H1 (cell line): Measurements from ENCODE around the gene CGNL1. TPM values are rescaled to one million over a fixed set of nuclear protein-coding genes. Genes with fewer than 3 reads are reported as not detected.

Experiments
- BCL11A ChIP-seq, 2 experiments: IDR thresholded peaks; one replicate each; pipeline ENCODE4 v1.6.1; 2011; ENCODE audit warnings: low read depth in 2 of 2, low read length in 2 of 2, mild to moderate bottlenecking in 2 of 2
- CEBPB ChIP-seq: IDR thresholded peaks from 2 replicates; pipeline ENCODE4 v1.6.1; 2012; ENCODE audit warnings: low read depth, low read length
- EP300 ChIP-seq, 2 experiments: IDR thresholded peaks; 1 replicate in 1 of 2; 2 replicates in 1 of 2; pipeline ENCODE4 v1.6.1; 2011 to 2012; ENCODE audit warnings: low read depth in 2 of 2, low read length in 2 of 2, mild to moderate bottlenecking in 2 of 2, borderline replicate concordance in 1 of 2, inconsistent platforms in 1 of 2, moderate library complexity in 1 of 2
- SAP30 ChIP-seq: fragments of 300-600 bp; sonication (generic); IDR thresholded peaks from 2 replicates; pipeline ENCODE4 v1.7.1; 2012; ENCODE audit warnings: low read length, moderate library complexity, mild to moderate bottlenecking, inconsistent platforms; ENCODE audit not compliant: insufficient read depth, insufficient replicate concordance
- SIRT6 ChIP-seq: IDR thresholded peaks from one replicate; pipeline ENCODE4 v1.7.1; 2012; ENCODE audit warnings: low read length, inconsistent platforms
- polyA plus RNA-seq, 7 experiments: library from polyadenylated mRNA; depleted of rRNA in 3 of 7; stranded (reverse) in 5 of 7; unstranded in 2 of 7; fragments of >200 nt in 5 of 7; fragments of 200-250 nt in 2 of 7; gene quantifications; 1 replicate in 5 of 7; 2 replicates in 1 of 7; 4 replicates in 1 of 7; pipeline versions ENCODE4 v1.2.1 to v1.2.3, GENCODE V29; 2011 to 2013; ENCODE audit warnings: missing spikeins in 2 of 7, mixed read lengths in 2 of 7
- total RNA-seq: library from RNA; stranded (reverse); fragmentation: NEBNext Ultra II Directional; extraction: Animal tissue kit (Norgen Biotek cat#: 25700); gene quantifications from 2 replicates; pipeline ENCODE4 v1.2.1, GENCODE V29; 2021
- TF ChIP-seq, protein P1 (sequence below): IDR thresholded peaks from 2 replicates; pipeline ENCODE4 v1.6.1; 2011; ENCODE audit warnings: low read length, improper control_type of control experiment

Gene CGNL1
- total and polyA plus RNA-seq, 2 of the 8 experiments (the other 6 are each of a cell fraction or from before 2014, with no cell fraction given) = 21.8 to 75.6 TPM

GRCh38 chr15:57538821-57539220 is 162.5 kb downstream of the CGNL1 start (continued):
- no peak for TF ChIP-seq EP300 (IDR thresholded peaks at IDR 0.05; ENCODE audit: borderline replicate concordance in 1 of 2, low read depth in 2 of 2, low read length in 2 of 2)
- TF ChIP-seq SAP30 = no peak
- TF ChIP-seq CEBPB = no peak
- TF ChIP-seq, protein P1, sequence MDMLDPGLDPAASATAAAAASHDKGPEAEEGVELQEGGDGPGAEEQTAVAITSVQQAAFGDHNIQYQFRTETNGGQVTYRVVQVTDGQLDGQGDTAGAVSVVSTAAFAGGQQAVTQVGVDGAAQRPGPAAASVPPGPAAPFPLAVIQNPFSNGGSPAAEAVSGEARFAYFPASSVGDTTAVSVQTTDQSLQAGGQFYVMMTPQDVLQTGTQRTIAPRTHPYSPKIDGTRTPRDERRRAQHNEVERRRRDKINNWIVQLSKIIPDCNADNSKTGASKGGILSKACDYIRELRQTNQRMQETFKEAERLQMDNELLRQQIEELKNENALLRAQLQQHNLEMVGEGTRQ = no peak
- no peak for TF ChIP-seq SIRT6
- TF ChIP-seq BCL11A (IDR thresholded peaks at IDR 0.05; ENCODE audit: low read depth in 2 of 2, low read length in 2 of 2) = no peak
